ENCODE measurements around the gene ST8SIA1. TPM values are rescaled to one million over a fixed set of nuclear protein-coding genes. Genes with fewer than 3 reads are reported as not detected.

Gene ST8SIA1
- total RNA-seq, 1 experiment from 2014 or later, result not detected

DNA sequence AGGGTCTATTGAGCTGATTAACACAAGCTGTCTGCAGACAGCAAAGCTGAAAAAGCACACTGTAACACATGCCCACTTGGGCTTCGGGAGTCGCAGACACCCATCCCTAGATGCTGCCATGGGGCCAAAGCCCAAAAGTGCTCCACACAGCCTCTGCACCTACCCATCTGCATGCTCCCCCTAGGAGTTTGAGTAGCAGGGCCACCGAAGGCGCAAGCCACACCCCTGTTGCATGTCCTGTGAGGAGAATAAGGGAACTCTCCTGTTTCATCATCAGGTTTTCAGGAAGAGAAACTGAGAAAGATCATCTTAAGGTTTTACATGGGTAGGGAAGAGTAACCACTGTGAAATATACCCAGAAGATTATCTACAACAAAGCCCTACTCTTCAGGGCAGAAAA lies 5.6 kb upstream of the ST8SIA1 start:
- Histone ChIP-seq H4K8ac (replicated peaks; ENCODE audit: insufficient read length, low read depth, low read length) (no peak overlapping the region), H3K9me3 (ENCODE audit: control insufficient read depth, low read depth, low read length) (no peaks in the 10 kb centered on the region), H3T11ph (ENCODE audit: low read length) (no peak overlapping the region), H2BK20ac (ENCODE audit: low read depth, low read length, poor library complexity, severe bottlenecking) (no peak overlapping the region), H4K5ac (ENCODE audit: insufficient read length, low read depth, low read length) (no peak overlapping the region), H3K79me2 (ENCODE audit: insufficient read depth, low read length) (no peaks in the 10 kb centered on the region), H3K27me3 (ENCODE audit: insufficient read depth, low read length) (no peaks in the 10 kb centered on the region), H3K23me2 (ENCODE audit: insufficient read length, low read depth, low read length, poor library complexity, severe bottlenecking) (peaks cover 6% of the 10 kb centered on the region), H2AFZ (ENCODE audit: low read length) (no peak overlapping the region), H2BK12ac (ENCODE audit: insufficient read length, low read depth, low read length) (no peak overlapping the region), H2AK5ac (ENCODE audit: insufficient read length, low read length) (no peak overlapping the region), H2BK5ac (ENCODE audit: insufficient read length, low read length) (no peak overlapping the region), H3K18ac (ENCODE audit: insufficient read length, low read depth, low read length) (no peak overlapping the region), H3K9ac (ENCODE audit: extremely low read depth, insufficient read length, low read length) (no peak overlapping the region), H3K4ac (ENCODE audit: low read depth, low read length) (no peak overlapping the region), H4K20me1 (ENCODE audit: control insufficient read depth, insufficient read depth, insufficient read length) (no peaks in the 10 kb centered on the region), H4K91ac (ENCODE audit: insufficient read length, low read depth, low read length) (no peak overlapping the region), H2BK120ac (ENCODE audit: low read depth, low read length, poor library complexity, severe bottlenecking) (no peak overlapping the region), H3K14ac (ENCODE audit: insufficient read depth, low read length) (no peak overlapping the region), H3K4me2 (ENCODE audit: insufficient read depth, insufficient read length, low read length) (no peak overlapping the region), H3K23ac (ENCODE audit: insufficient read length, low read depth, low read length) (no peak overlapping the region), H3K27ac (ENCODE audit: insufficient read length, low read depth, low read length) (no peak overlapping the region), H3K79me1 (ENCODE audit: insufficient read depth, low read depth, low read length, poor library complexity, severe bottlenecking) (no peaks in the 10 kb centered on the region), H3K4me1 (ENCODE audit: insufficient read depth, low read length) (no peaks in the 10 kb centered on the region), H2BK15ac (ENCODE audit: low read depth, low read length) (no peak overlapping the region), H3K56ac (ENCODE audit: insufficient read length, low read depth, low read length) (no peak overlapping the region)
- no peak overlapping the region for H3K4me3 Mint-ChIP-seq
- H3K27ac Mint-ChIP-seq, result no peak overlapping the region; a peak in 1 of 7 replicates
- peaks cover 3 to 6% of the 10 kb centered on the region in 2 experiments; a peak in 4 of 5 replicates for H3K9me3 Mint-ChIP-seq
- DNase-seq, result no peak
- H3K36me3 Mint-ChIP-seq (ENCODE audit: insufficient read depth in 1 of 3, low read depth in 3 of 3), result no peaks in the 10 kb centered on the region; a peak in 1 of 7 replicates
- TF ChIP-seq, protein P1, sequence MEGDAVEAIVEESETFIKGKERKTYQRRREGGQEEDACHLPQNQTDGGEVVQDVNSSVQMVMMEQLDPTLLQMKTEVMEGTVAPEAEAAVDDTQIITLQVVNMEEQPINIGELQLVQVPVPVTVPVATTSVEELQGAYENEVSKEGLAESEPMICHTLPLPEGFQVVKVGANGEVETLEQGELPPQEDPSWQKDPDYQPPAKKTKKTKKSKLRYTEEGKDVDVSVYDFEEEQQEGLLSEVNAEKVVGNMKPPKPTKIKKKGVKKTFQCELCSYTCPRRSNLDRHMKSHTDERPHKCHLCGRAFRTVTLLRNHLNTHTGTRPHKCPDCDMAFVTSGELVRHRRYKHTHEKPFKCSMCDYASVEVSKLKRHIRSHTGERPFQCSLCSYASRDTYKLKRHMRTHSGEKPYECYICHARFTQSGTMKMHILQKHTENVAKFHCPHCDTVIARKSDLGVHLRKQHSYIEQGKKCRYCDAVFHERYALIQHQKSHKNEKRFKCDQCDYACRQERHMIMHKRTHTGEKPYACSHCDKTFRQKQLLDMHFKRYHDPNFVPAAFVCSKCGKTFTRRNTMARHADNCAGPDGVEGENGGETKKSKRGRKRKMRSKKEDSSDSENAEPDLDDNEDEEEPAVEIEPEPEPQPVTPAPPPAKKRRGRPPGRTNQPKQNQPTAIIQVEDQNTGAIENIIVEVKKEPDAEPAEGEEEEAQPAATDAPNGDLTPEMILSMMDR (conservative IDR thresholded peaks at IDR 0.05), result no peak
- no CpG with 5 or more reads among the region's 4 CpGs for WGBS (ENCODE audit: extremely low coverage, insufficient read length, low lambda C conversion rate)
- H3K27me3 Mint-ChIP-seq (ENCODE audit: low read depth), result peaks cover 10% of the 10 kb centered on the region
- peaks cover 4 to 6% of the 10 kb centered on the region in 2 experiments; a peak in 3 of 4 replicates for H3K4me1 Mint-ChIP-seq
